ENCODE results near the gene MRPS30.

- no peak for TF ChIP-seq CTCF (IDR thresholded peaks at IDR 0.05)
- TF ChIP-seq POLR2A (IDR thresholded peaks at IDR 0.05) = no peak
Observed at GRCh38 chr5:44770780-44771717, 37.7 kb upstream of the MRPS30 start.

All from testis (tissue), 2 donors.